Activated naive CD8-positive, alpha-beta T cell treated with anti-CD3 and anti-CD28 coated beads for 36 hours (primary cell): Measurements from ENCODE around the gene ALKBH1. TPM values are rescaled to one million over a fixed set of nuclear protein-coding genes. Genes with fewer than 3 reads are reported as not detected.

Experiments
- total RNA-seq, 2 experiments: library from RNA; stranded (reverse); gene quantifications; one replicate each; pipeline ENCODE4 v1.2.3, GENCODE V29; 2021

Gene ALKBH1
- total RNA-seq, 2 experiments from 2014 or later = 18.5 to 22.1 TPM

Other genes with a start within 250 kb of the ALKBH1 start
- gene AHSA1, start 249.9 kb downstream of the ALKBH1 start, total RNA-seq = 100 to 1,000 TPM; 381 to 390 TPM
- gene ISM2, start 209.2 kb downstream of the ALKBH1 start, total RNA-seq = under 1 TPM; 0.29 to 0.44 TPM
- gene SPTLC2, start 91.4 kb downstream of the ALKBH1 start, total RNA-seq = 10 to 100 TPM; 30.7 to 36.2 TPM
- 100 to 1,000 TPM; 182 to 190 TPM for gene SLIRP, start 80 bp upstream of the ALKBH1 start, total RNA-seq
- gene SNW1, start 53.1 kb upstream of the ALKBH1 start, total RNA-seq = 100 to 1,000 TPM; 114 to 117 TPM
- 1 to 10 TPM; 6.6 to 6.8 TPM for gene ADCK1, start 92.1 kb upstream of the ALKBH1 start, total RNA-seq